Right lobe of liver (tissue), 6 donors: ENCODE data around the gene ITPRID1. TPM values are rescaled to one million over a fixed set of nuclear protein-coding genes. Genes with fewer than 3 reads are reported as not detected.
"Not testable (repeated sequence)": the region's sequence is repeated elsewhere in the genome, so short reads cannot be mapped to it uniquely, and the experiment has no call there.

Source experiments
- ATAC-seq, 4 donors: fragments of 200-7000 bp; cut with Tn5 transposase; one replicate each; pipeline ENCODE4 v1.9.1; 2020; ENCODE audit warnings: mild to moderate bottlenecking in 4 of 4, moderate library complexity in 4 of 4
- DNase-seq, 3 donors: peaks; one replicate each; pipeline ENCODE4 v3.0.0-alpha.2; 2020
- H3K27ac ChIP-seq, 3 donors: fragments of 200-600 bp; one replicate each; pipeline ENCODE4 v1.8.0; 2022
- H3K27me3 ChIP-seq, 2 donors: fragments of 200-600 bp; one replicate each; pipeline ENCODE4 v1.8.0; 2022
- H3K36me3 ChIP-seq, 4 donors: fragments of 200-600 bp; sonication (generic) in 1 of 4; one replicate each; pipeline versions ENCODE4 v1.5.1 to v1.8.0; 2017 to 2022; ENCODE audit warnings: control low read depth in 1 of 4
- H3K4me1 ChIP-seq, 4 donors: fragments of 200-600 bp; sonication (generic) in 1 of 4; one replicate each; pipeline versions ENCODE4 v1.5.1 to v1.8.0; 2017 to 2022; ENCODE audit warnings: control low read depth in 1 of 4
- H3K4me3 ChIP-seq, 3 donors: fragments of 200-600 bp; one replicate each; pipeline ENCODE4 v1.8.0; 2022
- H3K9me3 ChIP-seq, 4 donors: fragments of 200-600 bp; sonication (generic) in 1 of 4; one replicate each; pipeline versions ENCODE4 v1.5.1 to v1.8.0; 2017 to 2022; ENCODE audit warnings: control low read depth in 1 of 4
- CTCF ChIP-seq, 4 donors: fragments of 200-600 bp in 3 of 4; fragments of 450-650 bp in 1 of 4; IDR thresholded peaks; one replicate each; pipeline versions ENCODE4 v1.5.1 to v1.8.0; 2016 to 2022; ENCODE audit warnings: antibody characterized with exemption in 4 of 4, mild to moderate bottlenecking in 2 of 4
- POLR2A ChIP-seq: fragments of 450-650 bp; IDR thresholded peaks from one replicate; pipeline ENCODE4 v1.6.1; 2017; ENCODE audit warnings: antibody characterized with exemption, mild to moderate bottlenecking
- WGBS: methylation state at CpG from one replicate; pipeline ENCODE4 v1.1.6; 2018; ENCODE audit warnings: low coverage, low lambda C conversion rate; ENCODE audit not compliant: insufficient coverage; ENCODE audit errors: missing lambda C conversion rate; 5-methylcytosine and 5-hydroxymethylcytosine counted together
- intact Hi-C, 2 donors: fragments of 100-400 bp; cut with DNase I; formaldehyde crosslinking; loops; one replicate each; pipeline versions ENCODE4 v1.11.2 to v1.14.1; 2022
- total RNA-seq, 6 experiments: library from RNA; depleted of rRNA in 2 of 6; stranded (reverse); fragments of >200 nt in 2 of 6; fragmentation: NEBNext Ultra II Directional in 3 of 6; extraction: Animal tissue kit (Norgen Biotek cat#: 25700) in 3 of 6; gene quantifications; one replicate each; pipeline versions ENCODE4 v1.1.0 to v1.2.4, GENCODE V29; 2016 to 2023
- donor health status: DM: no; HTN: yes; CAD: no.
- donor health status: DM: no; HTN: no; CAD: no.
- donor health status: DM: no; HTN: no; CAD: no.
- donor health status: DM: no; HTN: yes; CAD: no.
- donor health status: DM: no; HTN: yes; CAD: no.

ITPRID1 gene
- total RNA-seq, 6 experiments from 2014 or later: not detected

- DNase-seq: no peak
- H3K27me3 ChIP-seq: no peaks in the 10 kb centered on the region
- intact Hi-C loops: no loop called here
- H3K27ac ChIP-seq: no peak overlapping the region
- WGBS: 17% methylated on average over 1 of the region's 1 CpG
- no peaks in the 10 kb centered on the region for H3K9me3 ChIP-seq
- TF ChIP-seq POLR2A (no peak), CTCF (IDR thresholded peaks at IDR 0.05) (no peak)
- ATAC-seq: no peak
- no peak overlapping the region for H3K4me3 ChIP-seq
- H3K4me1 ChIP-seq: no peaks in the 10 kb centered on the region
- no peaks in the 10 kb centered on the region for H3K36me3 ChIP-seq
These were observed 15.2 kb downstream of the ITPRID1 start for GRCh38 chr7:31529103-31529502.

- ATAC-seq, H3K9me3 ChIP-seq, intact Hi-C loops, H3K36me3 ChIP-seq, H3K4me1 ChIP-seq, H3K27ac ChIP-seq, DNase-seq, H3K27me3 ChIP-seq, H3K4me3 ChIP-seq: not testable (repeated sequence)
- WGBS: 30% methylated on average over 3 of the region's 3 CpGs
These were observed 26.8 kb downstream of the ITPRID1 start for GRCh38 chr7:31540651-31541185.

GRCh38 chr7:31545549-31545948 lies 31.7 kb downstream of the ITPRID1 start:
- no peak for TF ChIP-seq CTCF (IDR thresholded peaks at IDR 0.05)
- TF ChIP-seq POLR2A: no peak
- no peak overlapping the region for H3K27ac ChIP-seq
- no peaks in the 10 kb centered on the region for H3K36me3 ChIP-seq
- DNase-seq (no peak), ATAC-seq (no peak)
- no peaks in the 10 kb centered on the region for H3K4me1 ChIP-seq
- intact Hi-C loops: no loop called here
- WGBS: 14% methylated on average over 1 of the region's 1 CpG
- no peak overlapping the region for H3K4me3 ChIP-seq
- H3K9me3 ChIP-seq: no peaks in the 10 kb centered on the region
- no peaks in the 10 kb centered on the region for H3K27me3 ChIP-seq

- Histone ChIP-seq H3K27me3 (no peaks in the 10 kb centered on the region), H3K4me1 (no peaks in the 10 kb centered on the region), H3K27ac (no peak overlapping the region), H3K4me3 (no peak overlapping the region), H3K9me3 (no peaks in the 10 kb centered on the region), H3K36me3 (no peaks in the 10 kb centered on the region)
- intact Hi-C loops: no loop called here
- no peak for ATAC-seq
- no peak for TF ChIP-seq CTCF (IDR thresholded peaks at IDR 0.05)
- TF ChIP-seq POLR2A: no peak
- DNase-seq: no peak
These were observed 35.7 kb downstream of the ITPRID1 start for GRCh38 chr7:31549611-31550010.

GRCh38 chr7:31550432-31550831 lies 36.5 kb downstream of the ITPRID1 start:
- TF ChIP-seq POLR2A: no peak
- TF ChIP-seq CTCF (IDR thresholded peaks at IDR 0.05): no peak
- no peaks in the 10 kb centered on the region for H3K27me3 ChIP-seq
- intact Hi-C loops: no loop called here
- DNase-seq (no peak), ATAC-seq (no peak)
- no peaks in the 10 kb centered on the region for H3K9me3 ChIP-seq
- no peak overlapping the region for H3K27ac ChIP-seq
- H3K36me3 ChIP-seq: no peaks in the 10 kb centered on the region
- H3K4me1 ChIP-seq: no peaks in the 10 kb centered on the region
- no CpG with 5 or more reads among the region's 1 CpG for WGBS
- H3K4me3 ChIP-seq: no peak overlapping the region
